H1 (cell line): ENCODE data around the gene ABCA1. TPM values are rescaled to one million over a fixed set of nuclear protein-coding genes. Genes with fewer than 3 reads are reported as not detected.

Experiments
- ASH2L ChIP-seq: fragments of 200-600, 300-600 bp; sonication (generic); IDR thresholded peaks from one replicate; pipeline ENCODE4 v1.7.1; 2017; ENCODE audit warnings: low read length
- BRCA1 ChIP-seq: IDR thresholded peaks from 2 replicates; pipeline ENCODE4 v1.6.1; 2012; ENCODE audit warnings: low read depth, low read length, improper control_type of control experiment
- CBX8 ChIP-seq: fragments of 300-800, 300-1000 bp; sonication (generic); IDR thresholded peaks from 2 replicates; pipeline ENCODE4 v1.7.1; 2016; ENCODE audit warnings: low read depth, low read length, borderline replicate concordance
- CHD1 ChIP-seq: IDR thresholded peaks from 2 replicates; pipeline ENCODE4 v1.6.1; 2012; ENCODE audit warnings: low read depth, low read length, improper control_type of control experiment
- CHD2 ChIP-seq: IDR thresholded peaks from 2 replicates; pipeline ENCODE4 v1.6.1; 2012; ENCODE audit warnings: low read length, improper control_type of control experiment
- CREB1 ChIP-seq: IDR thresholded peaks from 2 replicates; pipeline ENCODE4 v1.6.1; 2012; ENCODE audit warnings: inconsistent platforms
- EP300 ChIP-seq, 2 experiments: IDR thresholded peaks; 1 replicate in 1 of 2; 2 replicates in 1 of 2; pipeline ENCODE4 v1.6.1; 2011 to 2012; ENCODE audit warnings: low read depth in 2 of 2, low read length in 2 of 2, mild to moderate bottlenecking in 2 of 2, borderline replicate concordance in 1 of 2, inconsistent platforms in 1 of 2, moderate library complexity in 1 of 2
- GTF2F1 ChIP-seq: IDR thresholded peaks from 2 replicates; pipeline ENCODE4 v1.6.1; 2012; ENCODE audit warnings: low read depth, low read length, improper control_type of control experiment, borderline replicate concordance
- KDM1A ChIP-seq: fragments of 200-600, 300-600 bp; sonication (generic); IDR thresholded peaks from 2 replicates; pipeline ENCODE4 v1.7.1; 2016; ENCODE audit warnings: mild to moderate bottlenecking, low read length, borderline replicate concordance
- POLR2A ChIP-seq, 2 experiments: IDR thresholded peaks; 1 replicate in 1 of 2; 2 replicates in 1 of 2; pipeline ENCODE4 v1.6.1; 2011; ENCODE audit warnings: low read depth in 2 of 2, low read length in 2 of 2, mild to moderate bottlenecking in 2 of 2; ENCODE audit errors: control extremely low read depth in 1 of 2
- RXRA ChIP-seq: IDR thresholded peaks from 2 replicates; pipeline ENCODE4 v1.6.1; 2011; ENCODE audit warnings: low read depth, mild to moderate bottlenecking, low read length, moderate library complexity; ENCODE audit not compliant: insufficient read depth
- SAP30 ChIP-seq: fragments of 300-600 bp; sonication (generic); IDR thresholded peaks from 2 replicates; pipeline ENCODE4 v1.7.1; 2012; ENCODE audit warnings: low read length, moderate library complexity, mild to moderate bottlenecking, inconsistent platforms; ENCODE audit not compliant: insufficient read depth, insufficient replicate concordance
- SIN3A ChIP-seq, 2 experiments: IDR thresholded peaks in 1 of 2; conservative IDR thresholded peaks in 1 of 2; 2 replicates each; pipeline ENCODE4 v1.6.1; 2011 to 2012; ENCODE audit warnings: low read length in 2 of 2, improper control_type of control experiment in 1 of 2, low read depth in 1 of 2, mild to moderate bottlenecking in 1 of 2
- SIRT6 ChIP-seq: IDR thresholded peaks from one replicate; pipeline ENCODE4 v1.7.1; 2012; ENCODE audit warnings: low read length, inconsistent platforms
- SP2 ChIP-seq: IDR thresholded peaks from 2 replicates; pipeline ENCODE4 v1.6.1; 2012; ENCODE audit warnings: mild to moderate bottlenecking, low read length, inconsistent platforms
- SUZ12 ChIP-seq: fragments of 200-600 bp; sonication (generic); IDR thresholded peaks from 2 replicates; pipeline ENCODE4 v1.6.1; 2012; ENCODE audit warnings: mild to moderate bottlenecking, inconsistent platforms, low read length, moderate library complexity, mixed read lengths
- TAF7 ChIP-seq: optimal IDR thresholded peaks from 2 replicates; pipeline ENCODE3; 2011; ENCODE audit warnings: low read depth, mild to moderate bottlenecking, inconsistent platforms, low read length, moderate library complexity, borderline replicate concordance
- YY1 ChIP-seq: IDR thresholded peaks from 2 replicates; pipeline ENCODE4 v1.6.1; 2011; ENCODE audit warnings: low read depth, mild to moderate bottlenecking, low read length
- ZNF274 ChIP-seq: IDR thresholded peaks from 2 replicates; pipeline ENCODE4 v1.7.0; 2012; ENCODE audit warnings: low read length, borderline replicate concordance; ENCODE audit errors: extremely low read depth
- polyA plus RNA-seq, 7 experiments: library from polyadenylated mRNA; depleted of rRNA in 3 of 7; stranded (reverse) in 5 of 7; unstranded in 2 of 7; fragments of >200 nt in 5 of 7; fragments of 200-250 nt in 2 of 7; gene quantifications; 1 replicate in 5 of 7; 2 replicates in 1 of 7; 4 replicates in 1 of 7; pipeline versions ENCODE4 v1.2.1 to v1.2.3, GENCODE V29; 2011 to 2013; ENCODE audit warnings: missing spikeins in 2 of 7, mixed read lengths in 2 of 7
- total RNA-seq: library from RNA; stranded (reverse); fragmentation: NEBNext Ultra II Directional; extraction: Animal tissue kit (Norgen Biotek cat#: 25700); gene quantifications from 2 replicates; pipeline ENCODE4 v1.2.1, GENCODE V29; 2021
- TF ChIP-seq, protein P1 (sequence below): IDR thresholded peaks from 2 replicates; pipeline ENCODE4 v1.6.1; 2012; ENCODE audit warnings: inconsistent platforms

The ABCA1 gene
- total and polyA plus RNA-seq, 2 of the 8 experiments (the other 6 are each of a cell fraction or from before 2014, with no cell fraction given), result 6.9 to 7.8 TPM

DNA sequence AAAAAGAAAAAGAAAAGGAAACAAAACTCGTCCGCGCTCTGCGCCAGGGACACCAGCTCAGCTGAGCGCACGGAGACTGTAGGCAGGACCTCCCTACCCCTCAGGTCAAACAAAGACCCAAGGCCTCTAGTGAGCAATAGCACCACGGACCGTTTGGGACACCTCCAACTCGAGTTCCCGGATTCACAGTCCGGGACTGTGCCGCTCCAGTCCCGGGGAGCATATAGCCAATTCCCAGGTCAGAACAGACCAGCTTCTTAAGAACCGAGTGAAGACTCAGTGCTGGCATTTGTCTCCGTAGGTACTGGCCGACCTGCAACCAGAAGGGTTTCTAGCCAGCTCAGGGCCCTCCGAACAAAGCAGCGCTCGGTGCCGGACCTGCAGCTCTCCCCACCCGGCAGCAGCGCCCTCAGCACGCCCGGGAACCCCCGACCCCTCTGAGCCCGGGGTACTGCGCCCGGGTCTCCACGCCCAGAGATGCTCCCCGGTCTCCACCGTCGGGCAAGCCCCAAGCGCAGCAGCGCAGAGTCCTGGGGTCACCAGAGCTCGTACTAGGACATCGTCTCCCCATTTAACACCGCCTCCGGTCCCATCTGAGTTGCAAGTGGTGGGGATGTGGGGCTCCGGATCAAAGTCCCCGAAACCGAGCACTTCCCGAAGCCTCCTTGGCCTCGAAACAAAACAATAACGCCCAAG lies 591 bp downstream of the ABCA1 start (continued):
- TF ChIP-seq CHD1, result no peak
- no peak for TF ChIP-seq SAP30
- TF ChIP-seq GTF2F1, result 0 out of 2 replicates have a peak, but pooled peaks have one; percentile 41
- TF ChIP-seq POLR2A (IDR thresholded peaks at IDR 0.05; ENCODE audit: control extremely low read depth in 1 of 2, low read depth in 2 of 2, low read length in 2 of 2), result peak; percentile 50 to 65; a peak in 2 of 3 replicates
- TF ChIP-seq, protein P1, sequence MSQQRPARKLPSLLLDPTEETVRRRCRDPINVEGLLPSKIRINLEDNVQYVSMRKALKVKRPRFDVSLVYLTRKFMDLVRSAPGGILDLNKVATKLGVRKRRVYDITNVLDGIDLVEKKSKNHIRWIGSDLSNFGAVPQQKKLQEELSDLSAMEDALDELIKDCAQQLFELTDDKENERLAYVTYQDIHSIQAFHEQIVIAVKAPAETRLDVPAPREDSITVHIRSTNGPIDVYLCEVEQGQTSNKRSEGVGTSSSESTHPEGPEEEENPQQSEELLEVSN, result no peak
- TF ChIP-seq YY1, result no peak
- no peak for TF ChIP-seq EP300 (IDR thresholded peaks at IDR 0.05; ENCODE audit: borderline replicate concordance in 1 of 2, low read depth in 2 of 2, low read length in 2 of 2)
- no peak for TF ChIP-seq SP2
- TF ChIP-seq BRCA1, result no peak
- no peak for TF ChIP-seq TAF7
- no peak for TF ChIP-seq SIRT6
- TF ChIP-seq SUZ12, result no peak
- no peak for TF ChIP-seq KDM1A
- TF ChIP-seq SIN3A (conservative IDR thresholded peaks at IDR 0.05 in 1 of 2, IDR thresholded peaks at IDR 0.05 in 1 of 2; ENCODE audit: low read depth in 1 of 2, low read length in 2 of 2), result no peak
- TF ChIP-seq CREB1, result no peak
- TF ChIP-seq ASH2L, result peak; percentile 10
- no peak for TF ChIP-seq ZNF274
- no peak for TF ChIP-seq CHD2
- TF ChIP-seq RXRA, result no peak
- no peak for TF ChIP-seq CBX8
